Eye (tissue), 1 donor: ENCODE data around the gene DTHD1.

Source experiments
- DNase-seq: peaks from one replicate; pipeline ENCODE4 v3.0.0-alpha.2; 2015

The DTHD1 gene

DNA sequence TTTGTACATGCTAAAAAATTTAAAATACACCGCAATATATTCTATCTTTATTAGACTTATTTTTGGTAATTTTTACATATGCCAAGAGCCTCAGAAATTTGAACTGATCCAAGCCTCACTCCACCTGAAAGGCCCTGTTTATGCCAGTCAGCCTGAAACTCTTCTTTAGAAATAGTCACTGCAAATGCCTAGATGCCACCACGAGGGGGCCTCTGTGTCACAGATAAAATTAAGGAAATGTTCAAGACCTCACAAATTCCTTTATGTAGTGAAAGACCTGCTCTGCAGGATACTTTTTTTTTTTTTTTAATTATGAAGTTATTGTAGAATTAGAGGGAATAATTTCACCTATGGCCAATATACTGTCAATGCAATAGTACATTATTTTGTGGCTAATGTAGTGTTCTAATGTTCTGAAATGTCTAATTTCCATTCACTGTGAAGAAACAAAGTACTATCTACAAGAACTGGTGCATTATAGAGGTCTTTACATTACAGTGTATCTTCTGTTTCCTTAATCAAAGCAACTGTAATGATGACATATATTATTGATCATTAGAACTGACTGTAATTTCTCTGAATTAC, 69.8 kb downstream of the DTHD1 start:
- DNase-seq: peak; percentile 75

DNA sequence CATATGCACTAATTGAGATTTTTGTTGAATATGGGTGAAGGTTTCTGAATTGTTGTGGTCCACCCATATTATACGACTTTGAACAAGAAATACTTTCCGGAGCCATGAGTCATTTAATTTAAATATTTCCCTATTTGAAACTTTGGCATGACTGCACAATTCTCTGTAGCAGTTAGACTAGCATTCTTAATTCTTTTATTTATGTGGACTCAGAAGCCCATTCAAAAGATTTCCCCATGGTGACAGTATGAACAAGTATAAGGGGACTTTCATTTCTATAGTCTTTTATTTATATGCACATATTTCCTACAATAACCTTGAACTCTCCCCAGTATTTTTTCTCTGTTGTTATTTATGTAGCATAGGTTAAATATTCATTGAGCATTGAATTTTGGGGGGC, 72.6 kb downstream of the DTHD1 start:
- no peak for DNase-seq

DNA sequence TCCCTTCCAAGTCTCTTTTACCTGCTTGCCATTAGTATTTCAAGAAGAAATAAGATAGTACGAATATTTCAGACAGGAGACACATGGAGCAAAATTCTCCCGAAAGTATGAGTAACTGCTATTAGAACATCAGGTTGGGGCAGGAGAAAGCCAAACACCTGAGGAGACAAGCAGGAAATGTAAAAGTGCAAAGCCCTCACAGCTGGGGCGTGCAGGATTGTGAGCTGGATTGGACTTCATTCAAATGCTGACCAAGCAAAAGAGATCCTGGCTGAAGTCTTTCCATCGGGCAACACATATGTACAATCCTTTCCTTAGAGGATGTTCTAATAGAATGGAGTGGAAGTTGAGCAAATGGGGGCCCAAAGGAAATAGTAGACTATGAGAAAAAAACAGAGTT, 76.8 kb downstream of the DTHD1 start:
- DNase-seq: no peak

DNA sequence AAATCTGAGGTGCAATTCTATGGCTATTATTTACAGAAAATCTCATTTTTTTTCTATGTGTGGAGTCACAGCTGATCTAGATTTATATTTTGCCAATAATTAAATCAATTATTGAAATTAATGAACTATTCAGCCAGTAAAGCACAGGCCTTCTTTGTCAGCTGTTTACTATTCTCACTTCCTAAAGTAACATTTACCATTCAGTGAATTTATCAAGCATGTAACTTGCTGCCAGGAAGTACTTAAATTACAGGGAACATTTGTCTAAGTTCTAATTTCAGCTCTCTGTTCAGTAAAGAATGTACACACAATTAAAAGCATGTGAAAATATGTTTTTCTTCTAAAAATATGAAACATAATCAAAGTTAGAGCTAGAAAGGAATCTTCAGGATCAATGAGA, 79.3 kb downstream of the DTHD1 start:
- no peak for DNase-seq

DNA sequence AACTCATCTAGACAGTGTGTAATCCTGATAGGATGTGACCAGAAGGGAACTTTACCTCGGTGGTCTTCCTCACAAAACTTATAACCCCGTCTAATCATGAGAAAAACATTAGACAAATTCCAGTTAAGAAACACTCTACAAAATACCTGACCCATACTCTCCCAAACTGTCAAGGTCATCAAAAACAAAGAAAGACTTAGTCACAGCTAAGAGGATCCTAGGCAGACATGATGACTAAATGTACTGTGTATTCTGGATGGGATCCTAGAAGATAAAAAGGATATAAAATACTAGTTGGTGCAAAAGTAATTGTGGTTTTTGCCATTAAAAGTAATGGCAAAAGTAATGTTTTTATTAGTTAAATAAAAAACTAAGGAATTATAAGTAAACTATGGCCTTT, 81.6 kb downstream of the DTHD1 start:
- DNase-seq: no peak

DNA sequence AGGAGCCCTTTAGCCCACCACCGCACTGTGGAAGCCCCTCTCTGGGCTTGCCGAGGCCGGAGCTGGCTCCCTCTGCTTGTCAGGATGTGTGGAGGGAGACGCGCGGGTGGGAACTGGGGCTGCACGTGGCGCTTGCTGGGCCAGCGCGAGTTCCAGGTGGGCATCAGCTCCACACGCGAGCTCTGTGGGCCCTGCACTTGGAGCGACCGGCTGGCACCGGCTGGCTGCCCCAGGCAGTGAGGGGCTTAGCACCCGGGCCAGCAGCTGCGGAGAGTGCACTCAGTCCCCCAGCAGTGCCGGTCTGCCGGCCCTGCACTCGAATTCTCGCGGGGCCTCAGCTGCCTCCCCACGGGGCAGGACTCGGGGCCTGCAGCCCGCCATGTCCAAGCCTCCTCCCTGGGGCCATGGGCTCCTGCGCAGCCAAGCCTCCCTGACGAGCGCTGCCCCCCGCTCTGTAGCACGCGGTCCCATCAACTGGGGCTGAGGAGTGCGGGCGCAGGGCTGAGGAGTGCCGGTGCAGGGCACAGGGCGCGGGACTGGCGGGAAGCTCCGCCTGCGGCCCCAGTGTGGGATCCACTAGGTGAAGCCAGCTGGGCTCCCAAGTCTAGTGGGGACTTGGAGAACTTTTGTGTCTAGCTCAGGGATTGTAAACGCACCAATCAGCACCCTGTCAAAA, 93.6 kb downstream of the DTHD1 start:
- DNase-seq: no peak

DNA sequence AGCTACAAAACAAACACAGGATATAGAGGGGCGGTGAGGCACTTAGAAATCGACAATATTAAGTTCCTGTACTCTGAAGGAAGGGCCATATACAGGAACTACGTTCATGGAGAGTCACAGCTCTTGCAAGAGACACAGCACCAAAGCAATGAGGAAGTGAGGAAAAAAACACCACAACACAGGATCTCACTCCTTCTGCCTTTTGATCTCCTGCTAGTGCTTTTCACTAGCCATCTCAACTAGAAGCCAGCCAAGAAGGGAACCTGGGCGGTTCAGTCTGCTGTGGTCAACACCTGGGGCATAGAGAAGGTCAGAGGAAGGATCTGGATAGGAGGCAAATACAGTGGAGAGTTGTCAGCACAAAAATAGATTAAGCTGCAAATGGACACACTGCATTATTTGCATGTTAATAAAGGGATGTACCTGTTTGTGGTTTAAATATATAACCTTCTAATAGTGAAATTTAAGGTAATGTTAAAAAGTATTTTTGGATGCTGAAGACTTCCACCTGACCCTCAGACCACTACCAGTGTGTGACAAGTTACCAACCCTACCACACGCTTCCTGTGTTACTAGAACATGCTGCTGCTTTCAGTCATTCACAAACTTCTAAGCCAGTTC, 104.6 kb downstream of the DTHD1 start:
- no peak for DNase-seq

DNA sequence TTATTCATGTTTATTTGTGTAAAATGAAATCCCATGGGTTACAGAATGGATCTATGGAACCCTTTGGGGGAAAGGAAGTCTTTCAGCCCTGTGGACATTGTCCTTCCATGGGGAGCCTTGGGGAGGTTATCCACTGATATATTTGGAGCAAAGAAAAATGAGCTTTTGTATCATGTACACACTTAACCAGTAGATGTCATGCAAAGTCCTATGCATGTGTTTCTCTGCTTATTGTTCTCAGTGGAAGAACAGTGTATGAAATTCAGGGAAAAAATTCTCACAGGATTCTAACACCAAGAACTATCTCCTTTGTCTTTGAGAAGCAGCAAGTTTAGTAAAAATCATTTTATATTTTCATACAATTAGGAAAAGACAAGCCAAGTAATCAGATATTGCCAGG, 105.3 kb downstream of the DTHD1 start:
- DNase-seq: peak; percentile 40

DNA sequence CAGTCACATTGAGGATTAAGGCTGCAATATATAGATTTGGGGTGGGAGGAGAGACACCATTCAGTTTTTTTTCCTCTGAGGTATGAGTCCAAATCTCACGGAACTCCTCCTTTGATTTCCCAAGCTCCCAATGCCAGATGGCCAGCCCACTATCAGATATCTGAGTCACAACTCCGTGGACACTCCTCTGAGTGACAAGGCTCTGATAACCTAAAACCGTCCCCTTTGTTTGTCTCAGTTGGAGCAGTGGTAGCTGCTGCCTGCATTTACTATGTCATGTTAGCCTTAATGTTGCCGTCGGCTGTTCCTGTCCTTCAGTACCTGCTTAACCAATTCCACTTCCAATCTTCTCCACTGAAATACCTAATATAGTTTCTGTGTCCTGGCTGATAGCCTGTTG, 107.3 kb downstream of the DTHD1 start:
- DNase-seq: no peak

DNA sequence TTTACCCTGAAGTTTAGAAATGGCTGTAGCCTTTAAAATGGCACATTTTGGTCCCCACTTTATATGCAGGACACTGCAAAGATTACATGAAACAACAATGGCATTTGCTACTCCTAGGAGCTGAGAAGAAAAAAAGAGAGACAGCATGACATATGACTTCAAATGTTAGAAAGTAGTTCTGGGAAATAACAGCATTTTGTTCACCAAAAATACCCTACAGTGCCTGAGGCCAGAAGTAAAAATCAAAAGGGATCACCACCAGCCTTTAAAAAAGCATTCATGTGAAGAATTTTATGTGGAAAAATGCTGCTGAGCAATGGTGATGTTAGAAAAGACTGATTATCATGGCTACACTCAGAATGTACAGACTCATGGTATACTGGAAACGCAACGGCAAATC, 110.0 kb downstream of the DTHD1 start:
- no peak for DNase-seq

DNA sequence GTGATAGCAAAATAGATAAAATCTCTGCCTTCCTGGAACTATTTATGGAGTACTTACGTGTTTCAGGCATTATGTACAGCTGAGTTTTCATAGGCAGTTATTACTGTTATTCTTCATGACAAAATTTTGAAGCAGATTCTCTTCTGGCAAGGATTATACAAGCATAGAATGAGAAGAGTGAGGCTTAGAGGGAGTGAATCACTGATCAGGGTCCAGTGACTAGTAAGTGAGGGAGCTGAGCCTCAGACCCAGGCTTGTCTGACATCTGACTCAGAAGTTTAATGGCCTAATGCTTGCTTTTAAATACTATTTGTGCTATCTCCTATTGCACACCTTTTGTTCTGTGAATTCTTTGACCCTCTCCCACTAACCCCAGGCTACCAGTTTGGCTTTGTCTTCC, 110.6 kb downstream of the DTHD1 start:
- DNase-seq: no peak

DNA sequence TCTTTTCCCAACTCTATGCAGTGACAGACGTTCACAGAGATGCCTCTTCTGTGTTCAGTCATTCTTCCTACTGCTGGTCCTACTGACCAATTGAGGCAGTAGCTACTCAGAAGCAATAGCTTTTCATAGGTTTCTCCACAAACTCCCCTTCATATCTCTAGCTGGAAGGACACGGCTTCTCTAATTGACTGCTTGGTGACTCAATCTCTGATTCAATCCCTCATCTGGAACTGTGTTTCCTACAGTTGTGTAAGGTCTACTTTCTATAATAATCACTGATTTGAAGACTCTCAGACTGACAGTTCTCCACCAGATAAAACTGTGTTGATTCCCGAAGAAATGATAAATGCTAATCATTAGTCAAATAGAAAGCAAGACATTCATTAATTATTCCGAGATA, 111.5 kb downstream of the DTHD1 start:
- no peak for DNase-seq
